HG02759 (cell line): Measurements from ENCODE around the gene TEKT5.
"Not testable (repeated sequence)": the region's sequence is repeated elsewhere in the genome, so short reads cannot be mapped to it uniquely, and the experiment has no call there.

Experiments
- ATAC-seq: cut with Tn5 transposase; IDR thresholded peaks from one replicate; pipeline ENCODE4 v1.9.1; 2021; ENCODE audit warnings: mild to moderate bottlenecking, moderate library complexity; ENCODE audit not compliant: unreplicated experiment

The TEKT5 gene

DNA sequence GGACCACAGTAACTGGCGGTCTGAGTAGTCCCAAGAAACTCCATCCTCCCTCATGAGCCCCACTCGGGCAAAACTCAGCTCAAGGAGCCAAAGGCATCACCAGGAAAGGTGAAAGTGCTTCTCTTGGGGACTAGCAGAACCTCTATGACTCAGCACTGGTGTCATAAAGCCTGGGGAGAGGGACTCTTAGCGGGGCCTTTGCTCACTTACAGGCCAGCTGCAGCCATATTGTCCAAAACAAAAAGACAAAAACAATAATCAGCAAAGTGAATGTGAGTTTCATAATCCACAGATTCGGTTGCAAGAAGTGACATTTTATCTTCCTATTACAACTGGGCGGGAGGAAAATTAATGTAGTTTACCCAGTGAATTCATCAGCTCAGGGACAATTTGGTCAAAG is at the start of gene TEKT5:
Gene TEKT5, minus strand, starts transcription at position 101 of the 400 bp plus-strand sequence. Its CDS starts 57 bp downstream, at position 44.
- ATAC-seq = no peak

DNA sequence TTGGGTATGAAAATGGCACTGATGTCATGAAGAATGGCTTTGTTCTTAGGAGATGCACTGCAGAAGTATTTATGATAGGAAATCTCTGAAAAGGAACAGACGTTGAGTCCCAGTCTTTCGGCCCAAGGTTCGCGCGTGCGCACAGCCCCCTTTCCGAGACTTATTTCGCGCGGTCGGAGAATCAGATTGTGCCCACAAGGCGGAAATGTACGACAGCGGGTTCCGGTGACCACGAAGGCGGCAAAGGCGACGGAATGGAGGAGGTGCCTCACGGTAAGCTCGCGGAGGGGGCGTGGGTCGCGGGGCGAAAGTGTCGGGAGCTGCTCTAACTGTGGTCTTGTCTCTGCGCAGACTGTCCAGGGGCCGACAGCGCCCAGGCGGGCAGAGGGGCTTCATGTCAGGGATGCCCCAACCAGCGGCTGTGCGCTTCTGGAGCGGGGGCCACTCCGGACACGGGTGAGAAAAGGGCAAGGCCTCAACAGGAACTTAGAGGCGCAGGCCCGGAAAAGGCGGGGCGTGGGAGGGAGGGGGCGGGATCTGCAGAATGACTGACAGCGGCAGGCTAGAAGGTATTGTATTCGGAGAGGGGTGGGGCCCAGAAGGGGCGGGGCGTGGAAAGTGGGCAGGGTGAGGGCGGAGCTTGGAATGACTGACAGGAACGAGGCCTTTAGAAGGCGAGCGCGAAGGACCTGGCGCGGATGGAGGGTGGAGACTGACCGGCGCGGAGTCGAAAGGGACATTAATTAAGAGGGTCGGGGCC is 49.1 kb upstream of the TEKT5 start, which contains the start of gene NUBP1:
Gene NUBP1, plus strand, starts transcription at position 233 of the 760 bp plus-strand sequence. Its CDS starts 22 bp downstream, at position 255.
- peak; percentile 87 for ATAC-seq

DNA sequence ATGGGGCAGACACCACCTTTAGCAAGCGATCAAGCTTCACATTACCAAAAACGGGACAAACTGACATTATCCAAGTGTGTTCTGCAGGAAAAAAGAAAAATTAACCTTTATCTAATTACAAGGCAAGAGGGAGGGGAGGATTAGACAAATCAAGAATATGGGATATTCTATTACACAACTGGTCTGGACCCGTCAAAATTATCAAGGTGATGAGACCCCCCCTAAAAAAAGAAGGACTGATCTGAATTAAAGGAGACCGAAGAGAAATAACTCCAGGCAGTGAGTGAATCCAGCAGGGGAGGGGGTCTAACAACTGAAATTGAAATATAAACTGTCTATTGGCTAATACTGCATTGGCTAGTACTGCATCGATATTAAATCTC is 48.5 kb upstream of the TEKT5 start:
- ATAC-seq = no peak

- no peak for ATAC-seq
Measured at GRCh38 chr16:10741844-10742243, 47.1 kb upstream of the TEKT5 start.

DNA sequence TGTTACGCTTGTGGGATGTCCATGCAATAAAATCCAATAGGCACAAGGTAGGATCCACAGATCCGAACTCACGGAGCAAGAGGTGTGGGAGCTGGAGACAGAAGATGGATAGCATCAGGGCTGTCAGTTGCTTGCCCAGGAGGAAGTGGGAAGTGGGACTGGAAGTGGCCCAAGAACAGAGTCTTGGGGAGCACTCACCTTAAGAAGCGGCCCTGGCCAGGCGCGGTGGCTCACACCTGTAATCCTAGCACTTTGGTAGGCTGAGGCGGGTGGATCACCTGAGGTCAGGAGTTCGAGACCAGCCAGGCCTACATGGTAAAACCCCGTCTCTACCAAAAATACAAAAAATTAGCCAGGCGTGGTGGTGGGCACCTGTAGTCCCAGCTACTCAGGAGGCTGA is 46.5 kb upstream of the TEKT5 start:
- not testable (repeated sequence) for ATAC-seq

DNA sequence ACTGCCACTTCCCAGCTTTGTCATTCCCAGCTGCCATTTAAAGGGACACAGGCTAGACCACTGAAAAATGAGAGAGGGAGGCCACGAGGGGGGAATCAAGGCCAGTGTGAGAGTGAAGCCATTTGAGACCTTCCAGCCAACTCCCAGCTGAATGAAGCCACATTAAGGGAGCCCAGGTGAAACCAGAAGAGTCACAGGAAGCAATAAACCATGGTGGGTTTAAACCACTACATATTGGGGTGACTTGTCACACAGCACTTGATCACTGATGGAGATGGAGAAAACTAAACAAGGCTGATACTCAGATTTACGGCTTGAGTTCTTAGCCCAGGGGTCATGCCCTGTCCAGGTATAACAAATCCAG is 46.1 kb upstream of the TEKT5 start:
- ATAC-seq = no peak

- no peak for ATAC-seq
Measured at GRCh38 chr16:10740000-10740844, 45.5 kb upstream of the TEKT5 start.

DNA sequence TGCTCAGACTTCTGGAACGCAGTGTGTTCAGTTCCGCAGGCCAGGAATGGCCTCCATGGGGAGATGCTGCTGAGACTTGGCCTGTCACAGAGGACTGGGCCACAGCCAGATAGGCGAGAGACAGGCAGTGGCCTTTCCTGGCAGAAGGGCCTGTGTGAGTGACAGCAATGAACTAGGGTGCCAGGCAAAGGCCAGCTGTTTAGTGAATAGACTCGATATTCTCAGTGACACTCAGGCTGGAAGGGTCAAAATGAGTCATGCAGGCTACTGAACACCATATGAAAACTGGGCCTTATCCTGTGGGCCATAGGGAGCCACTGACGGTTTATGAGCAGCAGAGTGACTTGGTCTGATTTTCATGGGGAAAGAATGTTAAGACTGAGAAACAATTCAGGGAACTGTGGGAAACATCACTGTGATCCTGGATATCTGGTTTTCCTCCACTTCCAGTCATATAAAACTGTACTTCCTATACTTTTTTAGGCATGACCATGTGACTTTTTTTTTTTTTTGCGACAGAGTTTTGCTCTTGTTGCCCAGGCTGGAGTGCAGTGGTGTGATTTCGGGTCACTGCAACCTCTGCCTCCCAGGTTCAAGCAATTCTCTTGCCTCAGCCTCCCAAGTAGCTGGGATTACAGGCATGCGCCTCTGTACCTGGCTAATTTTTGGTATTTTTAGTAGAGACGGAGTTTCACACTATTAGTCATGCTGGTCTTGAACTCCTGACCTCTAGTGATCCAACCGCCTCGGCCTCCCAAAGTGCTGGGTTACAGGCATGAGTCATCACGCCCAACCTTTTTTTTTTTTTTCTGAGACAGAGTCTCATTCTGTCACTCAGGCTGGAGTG is 43.7 kb upstream of the TEKT5 start:
- ATAC-seq = peak; percentile 76

DNA sequence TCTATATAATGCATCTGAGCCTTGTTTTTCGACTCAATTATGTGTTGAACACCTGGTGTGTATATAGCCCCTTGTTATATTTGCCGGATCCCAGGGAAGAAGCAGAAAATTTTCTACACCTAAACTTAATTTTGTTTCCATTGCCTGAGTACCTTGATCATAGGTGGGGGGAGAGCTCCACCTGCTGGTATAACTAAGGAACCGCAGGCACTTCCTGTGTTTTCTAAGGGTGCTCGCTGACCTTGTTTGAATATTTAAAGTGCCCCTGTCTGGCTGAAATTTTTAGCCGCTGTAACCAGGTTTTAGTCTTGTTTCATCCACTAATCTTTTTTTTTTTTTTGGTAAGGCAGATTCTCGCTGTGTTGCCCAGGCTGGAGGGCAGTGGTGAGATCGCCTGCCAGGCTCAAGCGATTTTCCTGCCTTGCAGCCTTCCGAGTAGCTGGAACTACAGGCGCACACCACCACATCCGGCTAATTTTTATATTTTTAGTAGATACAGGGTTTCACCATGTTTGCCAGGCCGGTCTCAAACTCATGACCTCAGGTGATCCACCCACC is 42.4 kb upstream of the TEKT5 start:
- ATAC-seq = peak; percentile 40

DNA sequence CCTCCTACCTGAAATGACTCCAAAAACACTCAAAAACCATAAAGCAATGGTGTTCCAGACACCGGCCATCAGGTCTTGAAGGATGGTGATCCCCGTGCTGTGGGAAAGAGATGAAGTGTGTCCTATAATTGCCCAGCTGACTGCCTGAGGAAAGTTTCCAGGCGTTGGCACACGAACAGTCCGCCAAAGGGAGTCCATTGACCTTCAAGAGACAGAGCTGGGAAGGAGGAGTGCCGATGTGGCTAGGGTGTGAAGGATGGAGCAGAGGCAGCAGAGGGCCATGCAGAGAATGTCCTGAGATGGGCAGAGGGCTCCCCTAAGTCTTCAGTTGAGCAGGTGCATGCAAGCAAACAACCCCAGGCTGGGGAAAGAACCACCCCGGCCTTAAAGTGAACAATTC is 37.1 kb upstream of the TEKT5 start:
- no peak for ATAC-seq

GRCh38 chr16:10729104-10730048 is 34.6 kb upstream of the TEKT5 start:
- ATAC-seq = no peak

DNA sequence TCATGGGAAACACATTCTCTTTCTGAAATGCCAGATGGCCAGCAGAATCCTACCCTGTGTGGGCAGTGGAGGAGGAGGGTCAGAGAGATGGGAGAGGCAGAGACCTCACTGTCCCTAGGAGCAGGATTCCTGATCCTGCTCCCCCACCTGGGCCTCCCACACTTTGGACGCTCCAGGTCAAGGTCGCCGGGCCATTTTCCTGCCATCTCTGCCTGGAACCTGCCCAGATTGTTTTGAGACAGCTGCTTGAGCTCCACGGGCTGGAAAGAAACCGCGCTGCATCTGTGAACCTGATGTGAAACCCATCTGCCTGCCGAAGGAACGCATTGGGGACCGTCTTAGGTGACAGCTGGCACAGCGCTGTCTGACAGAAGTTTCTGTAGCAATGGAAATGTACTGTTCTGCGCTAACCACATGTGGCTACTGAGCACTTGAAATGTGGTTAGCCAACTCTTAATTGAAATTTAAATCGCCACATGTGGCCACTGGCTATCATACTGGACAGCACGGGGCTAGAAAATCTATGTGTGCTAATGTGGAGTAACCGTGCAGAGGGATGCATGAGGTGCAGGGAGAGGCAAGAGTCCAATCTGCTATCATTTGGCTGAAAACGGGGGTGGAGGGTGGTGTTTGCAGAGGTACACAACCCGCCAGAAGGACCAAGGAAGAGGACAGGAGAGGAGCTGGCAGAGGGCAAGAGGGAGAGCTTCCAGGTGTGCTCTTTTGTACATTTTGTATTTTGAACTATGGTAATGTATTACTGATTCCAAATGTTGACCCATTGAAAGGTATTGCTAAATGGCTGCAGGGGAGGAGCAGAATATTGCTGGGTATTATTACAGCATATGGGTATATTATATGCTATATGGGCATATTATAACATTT is 33.5 kb upstream of the TEKT5 start:
- no peak for ATAC-seq

- no peak for ATAC-seq
Measured at GRCh38 chr16:10708969-10709368, 14.2 kb upstream of the TEKT5 start.

DNA sequence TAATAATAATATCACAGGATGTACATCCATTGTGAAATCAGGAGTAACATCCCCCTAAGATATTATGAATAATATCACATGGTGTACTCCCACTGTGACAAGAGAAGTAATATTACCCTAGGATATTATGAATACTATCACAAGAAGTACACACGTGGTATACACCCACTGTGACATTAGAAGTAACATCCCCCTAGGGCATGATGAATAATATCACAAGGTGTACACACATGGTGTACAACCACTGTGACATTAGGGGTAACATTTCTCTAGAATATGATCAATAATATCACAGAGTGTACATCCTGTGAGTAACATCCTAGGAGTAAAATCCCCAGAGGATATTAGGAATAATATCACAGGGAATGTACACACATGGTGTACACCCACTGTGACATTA is 5.0 kb upstream of the TEKT5 start:
- no peak for ATAC-seq

- ATAC-seq = no peak
Measured at GRCh38 chr16:10694306-10694705, 424 bp downstream of the TEKT5 start.

GRCh38 chr16:10693889-10694288 is 841 bp downstream of the TEKT5 start:
- no peak for ATAC-seq

- no peak for ATAC-seq
Measured at GRCh38 chr16:10692470-10692869, 2.3 kb downstream of the TEKT5 start.

GRCh38 chr16:10688726-10689125 is 6.0 kb downstream of the TEKT5 start:
- ATAC-seq = no peak

- ATAC-seq = no peak
Measured at GRCh38 chr16:10688291-10688690, 6.4 kb downstream of the TEKT5 start.
